NT2/D1 (cell line): Measurements from ENCODE around the gene SDHAF2.
A peak's percentile ranks its signal among the peaks of the same experiment; 100 is the strongest.
"Not testable (repeated sequence)": the region's sequence is repeated elsewhere in the genome, so short reads cannot be mapped to it uniquely, and the experiment has no call there.

Experiments
- DNase-seq: peaks from one replicate; pipeline ENCODE4 v3.0.0-alpha.2; 2011; ENCODE audit warnings: low read depth, low spot score
- H3K27me3 ChIP-seq: 2 replicates; pipeline ENCODE4 v1.6.0; 2011; ENCODE audit warnings: mild to moderate bottlenecking; ENCODE audit not compliant: insufficient read length, insufficient read depth
- H3K36me3 ChIP-seq: 2 replicates; pipeline ENCODE4 v1.6.1; 2011; ENCODE audit warnings: mild to moderate bottlenecking, low read length, mixed read lengths; ENCODE audit not compliant: insufficient read depth, insufficient read length
- H3K4me1 ChIP-seq: 2 replicates; pipeline ENCODE4 v1.5.1; 2011; ENCODE audit not compliant: insufficient read depth, insufficient read length
- H3K4me3 ChIP-seq: 2 replicates; pipeline ENCODE4 v1.5.1; 2011; ENCODE audit warnings: low read depth; ENCODE audit not compliant: insufficient read length
- H3K9ac ChIP-seq: 2 replicates; pipeline ENCODE4 v1.6.0; 2011; ENCODE audit warnings: low read depth; ENCODE audit not compliant: insufficient read length
- H3K9me3 ChIP-seq: 2 replicates; pipeline ENCODE4 v1.5.1; 2011; ENCODE audit warnings: mild to moderate bottlenecking, low read length; ENCODE audit not compliant: insufficient read depth
- SUZ12 ChIP-seq: IDR thresholded peaks from 2 replicates; pipeline ENCODE4 v1.6.1; 2011; ENCODE audit not compliant: insufficient read length, insufficient read depth; ENCODE audit errors: extremely low read depth
- YY1 ChIP-seq: IDR thresholded peaks from 2 replicates; pipeline ENCODE4 v1.6.1; 2011; ENCODE audit not compliant: insufficient read length, insufficient read depth
- ZNF274 ChIP-seq: IDR thresholded peaks from 2 replicates; pipeline ENCODE4 v1.6.1; 2011; ENCODE audit warnings: mild to moderate bottlenecking, low read depth, low read length

The SDHAF2 gene

DNA sequence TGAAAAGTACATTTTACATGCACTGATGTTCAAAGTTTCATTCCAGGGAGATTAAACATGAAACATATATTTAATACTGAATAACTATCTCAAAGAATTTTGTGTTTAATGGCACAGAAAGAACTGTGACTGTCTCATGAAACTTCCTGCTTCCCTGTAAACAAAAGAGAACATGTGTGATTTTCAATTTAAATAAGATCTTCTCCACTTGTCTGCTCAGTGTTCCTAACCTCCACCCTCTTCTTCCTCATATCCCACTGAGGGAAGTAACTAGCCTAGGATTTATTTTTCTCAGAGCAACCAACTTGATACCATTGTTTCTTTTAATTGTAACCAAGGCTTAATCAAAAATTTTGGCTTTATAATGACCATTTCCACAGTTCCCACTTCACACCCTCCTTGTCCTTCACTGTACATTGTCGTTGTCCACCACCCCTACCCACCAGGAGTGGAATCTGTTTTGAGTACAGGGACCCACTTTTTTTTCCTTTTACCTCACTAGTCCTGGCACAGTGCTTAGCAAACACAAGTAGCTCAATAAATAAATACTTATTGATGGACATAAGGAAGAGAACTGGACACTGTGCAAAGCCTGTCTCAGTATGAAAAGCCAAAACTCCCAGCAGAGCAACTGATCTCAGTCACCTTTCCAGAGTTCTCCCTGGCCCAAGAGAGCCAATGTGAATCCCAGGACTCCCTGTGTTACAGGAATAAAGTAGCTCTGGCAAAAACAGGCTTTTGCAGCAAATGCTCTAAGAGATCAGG, 4.4 kb upstream of the SDHAF2 start:
- no peak for TF ChIP-seq SUZ12
- TF ChIP-seq YY1: no peak
- no peak for TF ChIP-seq ZNF274
- H3K36me3 ChIP-seq: peaks cover 81% of the 10 kb centered on the region
- no peak for DNase-seq
- no peaks in the 10 kb centered on the region for H3K4me1 ChIP-seq
- no peaks in the 10 kb centered on the region for H3K9me3 ChIP-seq
- H3K9ac ChIP-seq: no peak overlapping the region
- H3K27me3 ChIP-seq: no peaks in the 10 kb centered on the region
- H3K4me3 ChIP-seq: no peak overlapping the region

DNA sequence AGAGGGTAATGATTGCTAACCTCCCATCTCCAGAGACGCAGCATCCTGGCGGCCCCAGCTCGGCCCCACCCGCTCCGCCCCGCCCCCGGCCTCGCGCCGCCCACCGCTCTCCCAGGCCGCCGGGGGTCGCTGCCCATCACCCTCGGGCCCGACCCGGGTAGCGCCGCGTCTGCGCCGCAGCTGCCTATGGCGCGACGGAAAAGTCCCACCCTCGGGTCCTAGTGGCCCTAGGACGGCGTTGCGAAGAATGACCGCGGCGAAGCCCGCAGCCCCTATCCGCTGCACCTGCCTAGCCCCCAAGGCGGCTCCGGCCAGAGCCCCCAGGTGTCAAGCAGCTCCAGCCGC, 606 bp upstream of the SDHAF2 start:
- Histone ChIP-seq H3K27me3 (no peaks in the 10 kb centered on the region), H3K9me3 (no peaks in the 10 kb centered on the region), H3K9ac (peak overlapping the region; percentile 99), H3K36me3 (peaks cover 69% of the 10 kb centered on the region), H3K4me1 (no peaks in the 10 kb centered on the region), H3K4me3 (peak overlapping the region; percentile 93)
- TF ChIP-seq SUZ12: no peak
- TF ChIP-seq YY1: no peak
- no peak for TF ChIP-seq ZNF274
- DNase-seq: peak; percentile 47

DNA sequence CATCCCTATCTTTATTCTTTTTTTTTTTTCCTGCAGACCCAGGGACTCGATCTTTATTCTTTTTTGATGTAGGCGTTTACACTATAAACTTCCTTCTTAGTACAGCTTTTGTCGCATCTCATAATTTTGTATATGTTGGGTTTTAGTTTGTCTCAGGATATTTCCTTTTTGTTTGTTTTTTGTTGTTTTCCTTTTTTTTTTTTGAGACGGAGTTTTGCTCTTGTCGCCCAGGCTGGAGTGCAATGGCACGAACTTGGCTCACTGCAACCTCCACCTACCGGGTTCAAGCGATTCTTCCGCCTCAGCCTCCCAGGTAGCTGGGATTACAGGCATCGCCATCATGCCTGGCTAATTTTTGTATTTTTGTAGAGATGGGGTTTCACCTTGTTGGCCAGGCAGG, 915 bp downstream of the SDHAF2 start:
- not testable (repeated sequence) for H3K27me3 ChIP-seq, DNase-seq, H3K4me1 ChIP-seq, H3K9me3 ChIP-seq
- Histone ChIP-seq H3K4me3 (peak overlapping the region; percentile 93), H3K9ac (peak overlapping the region; percentile 99), H3K36me3 (peaks cover 54% of the 10 kb centered on the region)

DNA sequence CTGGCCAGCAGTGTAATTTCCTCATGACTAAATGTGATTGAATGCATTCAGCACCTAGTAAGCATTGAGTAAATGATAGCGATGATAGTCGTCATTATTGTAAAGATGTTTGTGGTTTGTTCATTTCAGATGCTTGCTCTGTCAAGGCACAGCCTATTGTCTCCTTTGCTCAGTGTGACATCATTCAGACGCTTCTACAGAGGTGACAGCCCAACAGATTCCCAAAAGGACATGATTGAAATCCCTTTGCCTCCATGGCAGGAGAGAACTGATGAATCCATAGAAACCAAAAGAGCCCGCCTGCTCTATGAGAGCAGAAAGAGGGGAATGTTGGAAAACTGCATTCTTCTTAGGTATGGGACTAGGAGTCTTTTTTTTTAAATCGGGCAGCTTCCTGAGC, 7.6 kb downstream of the SDHAF2 start:
- H3K9ac ChIP-seq: no peak overlapping the region
- no peaks in the 10 kb centered on the region for H3K9me3 ChIP-seq
- no peak for DNase-seq
- H3K36me3 ChIP-seq: peaks cover 74% of the 10 kb centered on the region
- H3K27me3 ChIP-seq: no peaks in the 10 kb centered on the region
- H3K4me1 ChIP-seq: peaks cover 3% of the 10 kb centered on the region
- no peak overlapping the region for H3K4me3 ChIP-seq
- TF ChIP-seq YY1: no peak
- TF ChIP-seq ZNF274: no peak
- TF ChIP-seq SUZ12: no peak

DNA sequence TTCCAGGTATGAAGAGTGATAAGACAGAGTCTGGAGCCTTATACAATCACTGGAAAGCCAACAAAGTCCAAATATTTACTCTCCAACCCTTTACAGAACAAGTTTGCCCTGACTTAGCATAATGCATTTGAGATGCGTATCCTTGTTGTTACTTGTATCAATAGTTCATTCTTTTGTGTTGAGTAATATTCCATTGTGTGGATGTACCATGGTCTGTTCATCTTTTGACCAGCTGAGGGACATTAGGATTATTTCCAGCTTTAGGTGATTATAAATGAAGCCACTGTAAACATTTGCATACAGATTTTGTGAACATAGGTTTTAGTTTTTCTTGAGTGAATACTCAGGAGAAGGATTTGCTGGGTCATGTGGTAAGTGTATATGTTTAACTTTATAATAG, 9.7 kb downstream of the SDHAF2 start:
- no peaks in the 10 kb centered on the region for H3K9me3 ChIP-seq
- peaks cover 79% of the 10 kb centered on the region for H3K36me3 ChIP-seq
- TF ChIP-seq YY1 (no peak), ZNF274 (no peak), SUZ12 (no peak)
- H3K4me3 ChIP-seq: no peak overlapping the region
- no peak overlapping the region for H3K9ac ChIP-seq
- peaks cover 3% of the 10 kb centered on the region for H3K4me1 ChIP-seq
- H3K27me3 ChIP-seq: no peaks in the 10 kb centered on the region
- no peak for DNase-seq

DNA sequence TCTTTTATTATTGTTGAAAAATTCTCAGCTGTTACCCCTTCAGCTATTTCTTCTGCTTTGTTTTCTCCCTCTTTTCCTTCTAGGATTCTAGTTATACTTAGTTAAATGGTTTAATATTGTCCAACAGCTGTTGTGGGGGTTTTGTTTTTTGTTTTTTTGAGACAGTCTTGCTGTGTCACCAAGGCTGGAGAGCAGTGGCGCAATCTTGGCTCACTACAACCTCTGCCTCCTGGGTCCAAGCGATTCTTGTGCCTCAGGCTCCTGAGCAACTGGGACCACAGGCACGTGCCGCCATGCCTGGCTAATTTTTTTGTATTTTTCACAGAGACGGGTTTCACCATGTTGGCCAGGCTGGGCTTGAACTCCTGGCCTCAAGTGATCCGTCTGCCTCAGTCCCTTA, 12.7 kb downstream of the SDHAF2 start:
- TF ChIP-seq YY1 (no peak), ZNF274 (no peak), SUZ12 (no peak)
- Histone ChIP-seq H3K27me3 (no peaks in the 10 kb centered on the region), H3K36me3 (peaks cover 90% of the 10 kb centered on the region), H3K9me3 (no peaks in the 10 kb centered on the region), H3K4me1 (peaks cover 3% of the 10 kb centered on the region), H3K9ac (no peak overlapping the region), H3K4me3 (no peak overlapping the region)
- DNase-seq: no peak

DNA sequence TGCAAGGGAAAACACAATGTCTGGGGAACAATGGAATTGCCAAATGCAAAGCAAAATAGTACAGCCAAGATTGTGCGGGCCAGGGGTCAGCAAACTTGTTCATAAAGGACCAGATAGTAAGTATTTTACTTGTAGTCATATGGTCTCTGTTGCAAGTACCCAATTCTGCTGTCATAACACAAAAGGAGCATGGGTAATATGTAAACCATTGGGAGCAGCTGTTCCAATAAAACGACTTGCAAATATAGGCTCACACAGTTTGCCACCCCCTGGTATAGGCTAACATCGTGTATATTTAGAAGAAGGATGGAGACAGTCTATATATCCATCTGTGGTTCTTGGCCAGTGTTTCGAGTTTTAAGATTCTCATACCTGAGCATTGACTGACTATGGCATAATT, 15.6 kb downstream of the SDHAF2 start:
- no peaks in the 10 kb centered on the region for H3K27me3 ChIP-seq
- no peak for DNase-seq
- H3K9me3 ChIP-seq: no peaks in the 10 kb centered on the region
- no peak overlapping the region for H3K4me3 ChIP-seq
- TF ChIP-seq YY1: no peak
- no peak for TF ChIP-seq ZNF274
- TF ChIP-seq SUZ12: no peak
- H3K36me3 ChIP-seq: peaks cover 89% of the 10 kb centered on the region
- H3K9ac ChIP-seq: no peak overlapping the region
- H3K4me1 ChIP-seq: peaks cover 3% of the 10 kb centered on the region

DNA sequence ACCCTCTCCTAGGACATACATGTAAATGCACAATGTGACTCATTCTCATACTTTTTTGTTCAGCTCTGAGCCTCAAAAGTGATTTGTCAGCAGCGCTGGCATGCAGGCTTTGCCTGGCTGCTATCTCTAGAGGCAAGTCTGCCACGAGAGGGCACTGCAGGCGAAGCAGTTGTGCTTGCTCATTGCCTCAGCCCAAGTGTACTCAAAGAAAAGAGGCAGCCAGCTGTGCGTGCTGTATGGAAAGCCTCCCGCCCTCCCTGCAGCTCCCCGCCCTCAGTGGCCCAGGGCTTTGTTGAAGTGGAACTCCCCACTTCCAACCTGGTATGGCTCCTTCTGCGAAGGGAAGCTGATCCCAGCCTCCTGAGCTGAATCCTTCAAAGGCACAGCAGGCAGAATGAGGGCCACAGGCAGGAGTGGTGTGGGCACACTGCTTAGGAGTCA, 16.3 kb downstream of the SDHAF2 start:
- TF ChIP-seq YY1: no peak
- Histone ChIP-seq H3K4me1 (peaks cover 3% of the 10 kb centered on the region), H3K27me3 (no peaks in the 10 kb centered on the region), H3K9ac (peak overlapping the region; percentile 34), H3K4me3 (no peak overlapping the region), H3K9me3 (no peaks in the 10 kb centered on the region), H3K36me3 (peaks cover 88% of the 10 kb centered on the region)
- peak; percentile 87 for DNase-seq
